ENCODE data around the gene PKHD1. TPM values are rescaled to one million over a fixed set of nuclear protein-coding genes. Genes with fewer than 3 reads are reported as not detected.

Gene PKHD1
- total and polyA plus RNA-seq, 2 donors (not counting 1 experiment from before 2014, with no cell fraction given): not detected

GRCh38 chr6:51578362-51578761, 509.1 kb downstream of the PKHD1 start:
- H4K20me1 ChIP-seq (ENCODE audit: control insufficient read depth, insufficient read depth, low read length, poor library complexity, severe bottlenecking): no peaks in the 10 kb centered on the region
- no peaks in the 10 kb centered on the region for H3K79me2 ChIP-seq (ENCODE audit: control insufficient read depth, insufficient read depth, low read length)
- ChIA-PET CTCF (interaction anchor here (0.6 kb wide), 1 partner anchor 397 kb away, joined by 5 read pairs; no protein-coding TSS in a partner anchor), POLR2A (no interaction called here)
- no peak overlapping the region for H3K4me2 ChIP-seq (replicated peaks; ENCODE audit: low read depth, low read length, poor library complexity, severe bottlenecking)
- WGBS (ENCODE audit: insufficient coverage): no CpG with 5 or more reads among the region's 2 CpGs
- no peaks in the 10 kb centered on the region for H3K4me1 ChIP-seq (ENCODE audit: control insufficient read depth in 2 of 2, insufficient read depth in 2 of 2, low read length in 2 of 2)
- Mint-ChIP-seq H3K9me3 (ENCODE audit: insufficient read depth) (peaks cover 2% of the 10 kb centered on the region), H3K27ac (no peak overlapping the region), H3K27me3 (no peaks in the 10 kb centered on the region), H3K4me3 (no peak overlapping the region), H3K4me1 (no peaks in the 10 kb centered on the region)
- H3K9ac ChIP-seq (ENCODE audit: low read length): no peak overlapping the region
- H3K36me3 ChIP-seq (replicated peaks in 1 of 2; ENCODE audit: control extremely low read depth in 1 of 2, control insufficient read depth in 1 of 2, extremely low read depth in 1 of 2, insufficient read depth in 2 of 2, low read length in 1 of 2): no peaks in the 10 kb centered on the region
- no peak overlapping the region for H2AFZ ChIP-seq (ENCODE audit: insufficient read depth, low read depth, low read length, poor library complexity, severe bottlenecking)
- DNase-seq (no peak), ATAC-seq (ENCODE audit: low read depth) (no peak)
- TF ChIP-seq, protein P1, sequence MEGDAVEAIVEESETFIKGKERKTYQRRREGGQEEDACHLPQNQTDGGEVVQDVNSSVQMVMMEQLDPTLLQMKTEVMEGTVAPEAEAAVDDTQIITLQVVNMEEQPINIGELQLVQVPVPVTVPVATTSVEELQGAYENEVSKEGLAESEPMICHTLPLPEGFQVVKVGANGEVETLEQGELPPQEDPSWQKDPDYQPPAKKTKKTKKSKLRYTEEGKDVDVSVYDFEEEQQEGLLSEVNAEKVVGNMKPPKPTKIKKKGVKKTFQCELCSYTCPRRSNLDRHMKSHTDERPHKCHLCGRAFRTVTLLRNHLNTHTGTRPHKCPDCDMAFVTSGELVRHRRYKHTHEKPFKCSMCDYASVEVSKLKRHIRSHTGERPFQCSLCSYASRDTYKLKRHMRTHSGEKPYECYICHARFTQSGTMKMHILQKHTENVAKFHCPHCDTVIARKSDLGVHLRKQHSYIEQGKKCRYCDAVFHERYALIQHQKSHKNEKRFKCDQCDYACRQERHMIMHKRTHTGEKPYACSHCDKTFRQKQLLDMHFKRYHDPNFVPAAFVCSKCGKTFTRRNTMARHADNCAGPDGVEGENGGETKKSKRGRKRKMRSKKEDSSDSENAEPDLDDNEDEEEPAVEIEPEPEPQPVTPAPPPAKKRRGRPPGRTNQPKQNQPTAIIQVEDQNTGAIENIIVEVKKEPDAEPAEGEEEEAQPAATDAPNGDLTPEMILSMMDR (IDR thresholded peaks at IDR 0.05): no peak
- TF ChIP-seq EZH2 (IDR thresholded peaks at IDR 0.05; ENCODE audit: borderline replicate concordance, insufficient read depth, low read depth, low read length, poor library complexity, severe bottlenecking): no peak
- H3K27me3 ChIP-seq (replicated peaks in 1 of 4; ENCODE audit: control extremely low read depth in 1 of 4, control insufficient read depth in 3 of 4, insufficient read depth in 4 of 4, low read length in 3 of 4): no peaks in the 10 kb centered on the region
- no peak overlapping the region for H3K4me3 ChIP-seq (ENCODE audit: control extremely low read depth in 1 of 5, extremely low read depth in 1 of 5, insufficient read depth in 1 of 5, low read depth in 2 of 5, low read length in 4 of 5)
- no peaks in the 10 kb centered on the region for H3K9me3 ChIP-seq (ENCODE audit: control extremely low read depth in 1 of 3, control insufficient read depth in 2 of 3, insufficient read depth in 1 of 3, low read length in 2 of 3)
- intact Hi-C loops (cut with micrococcal nuclease): no loop called here
- H3K27ac ChIP-seq (ENCODE audit: low read length in 2 of 2): no peak overlapping the region

- POLR2A ChIA-PET: no interaction called here
- Histone ChIP-seq H3K27ac (ENCODE audit: low read length in 2 of 2) (no peak overlapping the region), H2AFZ (ENCODE audit: insufficient read depth, low read depth, low read length, poor library complexity, severe bottlenecking) (no peak overlapping the region), H3K4me3 (ENCODE audit: control extremely low read depth in 1 of 5, extremely low read depth in 1 of 5, insufficient read depth in 1 of 5, low read depth in 2 of 5, low read length in 4 of 5) (no peak overlapping the region), H3K9me3 (ENCODE audit: control extremely low read depth in 1 of 3, control insufficient read depth in 2 of 3, insufficient read depth in 1 of 3, low read length in 2 of 3) (no peaks in the 10 kb centered on the region), H3K36me3 (replicated peaks in 1 of 2; ENCODE audit: control extremely low read depth in 1 of 2, control insufficient read depth in 1 of 2, extremely low read depth in 1 of 2, insufficient read depth in 2 of 2, low read length in 1 of 2) (no peaks in the 10 kb centered on the region), H4K20me1 (ENCODE audit: control insufficient read depth, insufficient read depth, low read length, poor library complexity, severe bottlenecking) (no peaks in the 10 kb centered on the region), H3K79me2 (ENCODE audit: control insufficient read depth, insufficient read depth, low read length) (no peaks in the 10 kb centered on the region), H3K4me2 (replicated peaks; ENCODE audit: low read depth, low read length, poor library complexity, severe bottlenecking) (no peak overlapping the region), H3K4me1 (ENCODE audit: control insufficient read depth in 2 of 2, insufficient read depth in 2 of 2, low read length in 2 of 2) (no peaks in the 10 kb centered on the region), H3K27me3 (replicated peaks in 1 of 4; ENCODE audit: control extremely low read depth in 1 of 4, control insufficient read depth in 3 of 4, insufficient read depth in 4 of 4, low read length in 3 of 4) (no peaks in the 10 kb centered on the region), H3K9ac (ENCODE audit: low read length) (no peak overlapping the region)
- DNase-seq (no peak), ATAC-seq (ENCODE audit: low read depth) (no peak)
- no CpG with 5 or more reads among the region's 1 CpG for WGBS (ENCODE audit: insufficient coverage)
- no peaks in the 10 kb centered on the region for H3K4me1 Mint-ChIP-seq
- no peak for TF ChIP-seq EZH2 (IDR thresholded peaks at IDR 0.05; ENCODE audit: borderline replicate concordance, insufficient read depth, low read depth, low read length, poor library complexity, severe bottlenecking)
- TF ChIP-seq, protein P1 (IDR thresholded peaks at IDR 0.05): no peak
- H3K4me3 Mint-ChIP-seq: no peak overlapping the region
- peaks cover 2% of the 10 kb centered on the region for H3K9me3 Mint-ChIP-seq (ENCODE audit: insufficient read depth)
- intact Hi-C loops (cut with micrococcal nuclease): no loop called here
- no peaks in the 10 kb centered on the region for H3K27me3 Mint-ChIP-seq
- CTCF ChIA-PET: no interaction called here
- no peak overlapping the region for H3K27ac Mint-ChIP-seq
Observed at GRCh38 chr6:51574040-51574439, 513.4 kb downstream of the PKHD1 start.

Measured in B cell (primary cell).